Cardiac fibroblast (primary cell): ENCODE measurements around the gene NEUROD6.

Experiments used
- DNase-seq, 2 donors: peaks; one replicate each; pipeline versions ENCODE4 v3.0.0 to v3.0.0-alpha.2; 2010; ENCODE audit warnings: low read depth in 2 of 2
- H3K4me3 ChIP-seq, 2 donors: replicated peaks in 1 of 2; 1 replicate in 1 of 2; 2 replicates in 1 of 2; pipeline ENCODE4 v1.5.1; 2011; ENCODE audit warnings: low read depth in 2 of 2, low read length in 2 of 2, mild to moderate bottlenecking in 2 of 2, moderate library complexity in 1 of 2
- CTCF ChIP-seq: IDR thresholded peaks from one replicate; pipeline ENCODE4 v1.5.1; 2011; ENCODE audit warnings: low read depth, mild to moderate bottlenecking, low read length, inconsistent platforms

NEUROD6 gene

GRCh38 chr7:31343516-31344305, 3.2 kb upstream of the NEUROD6 start:
- H3K4me3 ChIP-seq: no peak overlapping the region
- no peak for TF ChIP-seq CTCF
- no peak for DNase-seq

- DNase-seq: no peak
- TF ChIP-seq CTCF: no peak
- no peak overlapping the region for H3K4me3 ChIP-seq
These were observed 615 bp upstream of the NEUROD6 start for GRCh38 chr7:31341141-31341540.

- no peak for DNase-seq
- no peak for TF ChIP-seq CTCF
- no peak overlapping the region for H3K4me3 ChIP-seq
These were observed 475 bp downstream of the NEUROD6 start for GRCh38 chr7:31340051-31340450.

GRCh38 chr7:31338706-31339105, 1.8 kb downstream of the NEUROD6 start:
- DNase-seq: no peak
- TF ChIP-seq CTCF: no peak
- no peak overlapping the region for H3K4me3 ChIP-seq

GRCh38 chr7:31337002-31337565, 3.4 kb downstream of the NEUROD6 start:
- TF ChIP-seq CTCF: no peak
- no peak overlapping the region for H3K4me3 ChIP-seq
- DNase-seq: no peak

GRCh38 chr7:31336202-31337001, 4.1 kb downstream of the NEUROD6 start:
- no peak overlapping the region for H3K4me3 ChIP-seq
- TF ChIP-seq CTCF: no peak
- no peak for DNase-seq
